Measurements from ENCODE around the gene ZNF512B.
"Not testable (repeated sequence)": the region's sequence is repeated elsewhere in the genome, so short reads cannot be mapped to it uniquely, and the experiment has no call there.

The ZNF512B gene

DNA sequence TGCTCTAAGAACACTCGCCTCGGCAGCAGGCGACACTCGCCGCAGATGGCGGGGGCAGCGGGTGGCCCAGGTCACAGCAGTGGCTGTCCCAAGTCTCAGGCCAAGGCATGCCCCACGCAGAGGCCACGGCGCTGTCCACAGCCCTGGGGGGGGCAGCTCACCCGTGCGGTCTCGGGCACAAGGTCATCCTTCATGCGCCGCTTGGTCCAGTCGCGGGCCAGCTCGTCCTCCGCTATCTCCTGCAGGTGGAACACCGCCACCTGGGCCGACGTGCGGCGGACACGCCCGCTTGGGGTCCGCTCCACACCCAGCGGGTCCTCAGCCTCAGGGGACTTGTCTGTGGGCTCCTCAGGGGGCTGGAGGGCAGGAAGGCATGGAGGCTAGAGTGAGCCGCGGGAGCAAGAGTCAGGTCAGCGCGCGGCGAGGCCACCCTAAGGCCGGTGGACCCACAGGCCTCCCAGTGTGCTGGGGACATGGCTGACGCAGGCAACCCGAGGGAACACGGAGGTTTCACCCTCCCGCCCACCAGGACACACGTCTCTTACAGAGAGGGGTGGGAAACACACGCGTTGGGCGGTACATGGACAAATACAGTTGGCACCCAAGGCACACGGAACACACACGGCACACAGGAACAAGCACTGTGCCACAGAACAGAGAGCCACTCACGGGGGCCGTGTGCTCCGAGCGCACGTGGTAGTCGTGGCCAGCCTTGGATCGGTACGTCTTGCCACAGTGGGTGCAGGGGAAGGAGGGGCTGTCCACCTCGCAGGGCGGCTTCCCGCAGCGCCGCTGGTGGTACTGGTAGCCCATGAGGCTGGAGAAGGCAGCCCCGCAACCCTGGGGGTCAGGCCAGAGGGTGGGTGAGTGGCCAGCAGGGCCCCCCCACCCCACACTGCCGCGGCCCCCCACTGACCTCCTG, 7.0 kb downstream of the ZNF512B start:
- no peak for DNase-seq (ENCODE audit: low spot score)

- DNase-seq (ENCODE audit: low spot score): no peak
Measured at GRCh38 chr20:63961664-63962425, 7.9 kb downstream of the ZNF512B start.

GRCh38 chr20:63960654-63961621, 8.8 kb downstream of the ZNF512B start:
- DNase-seq (ENCODE audit: low spot score): not testable (repeated sequence)

- DNase-seq (ENCODE audit: low spot score): no peak
Measured at GRCh38 chr20:63959699-63960075, 10.0 kb downstream of the ZNF512B start.

DNA sequence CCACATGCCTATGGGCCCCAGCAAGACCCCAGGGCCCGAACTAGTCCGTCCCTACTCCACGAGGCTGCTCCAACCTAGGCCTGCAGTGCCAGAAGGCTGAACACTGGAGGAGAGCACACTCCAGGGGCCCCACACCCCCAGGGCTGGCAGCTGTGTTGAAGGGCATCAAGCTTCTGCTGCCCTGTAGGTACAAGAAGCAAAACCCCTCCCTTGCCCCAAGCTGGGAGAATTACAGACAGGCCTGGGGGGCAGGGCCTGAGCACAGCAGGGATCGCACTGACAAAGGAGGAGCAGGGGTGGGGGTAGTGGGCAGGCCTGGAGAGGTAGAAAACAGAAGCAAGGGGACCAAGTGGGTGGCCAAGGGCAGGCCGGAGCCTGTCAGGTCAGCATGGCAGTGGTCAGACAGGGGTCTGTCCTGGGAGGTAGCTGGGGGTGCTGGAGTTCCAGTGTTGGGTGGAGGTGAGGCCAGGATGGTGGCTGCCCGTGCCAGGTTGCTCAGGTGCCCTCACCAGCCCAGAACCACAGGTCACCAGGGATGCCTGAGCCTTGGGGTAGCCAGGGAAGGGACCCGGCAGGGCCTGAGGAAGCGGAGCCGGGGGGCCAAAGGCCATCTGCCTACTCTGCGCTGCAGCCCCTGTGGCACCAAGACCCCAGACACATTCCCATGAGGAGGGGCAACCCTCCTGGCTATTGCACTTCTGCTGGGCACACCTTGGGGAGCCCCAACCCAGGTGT, 10.6 kb downstream of the ZNF512B start:
- no peak for DNase-seq (ENCODE audit: low spot score)

GRCh38 chr20:63958471-63958870, 11.3 kb downstream of the ZNF512B start:
- DNase-seq (ENCODE audit: low spot score): no peak

GRCh38 chr20:63957690-63958441, 11.9 kb downstream of the ZNF512B start:
- DNase-seq (ENCODE audit: low spot score): no peak

GRCh38 chr20:63957004-63957689, 12.6 kb downstream of the ZNF512B start:
- DNase-seq (ENCODE audit: low spot score): peak; percentile 74

- DNase-seq (ENCODE audit: low spot score): no peak
Measured at GRCh38 chr20:63956664-63957003, 13.1 kb downstream of the ZNF512B start.

DNA sequence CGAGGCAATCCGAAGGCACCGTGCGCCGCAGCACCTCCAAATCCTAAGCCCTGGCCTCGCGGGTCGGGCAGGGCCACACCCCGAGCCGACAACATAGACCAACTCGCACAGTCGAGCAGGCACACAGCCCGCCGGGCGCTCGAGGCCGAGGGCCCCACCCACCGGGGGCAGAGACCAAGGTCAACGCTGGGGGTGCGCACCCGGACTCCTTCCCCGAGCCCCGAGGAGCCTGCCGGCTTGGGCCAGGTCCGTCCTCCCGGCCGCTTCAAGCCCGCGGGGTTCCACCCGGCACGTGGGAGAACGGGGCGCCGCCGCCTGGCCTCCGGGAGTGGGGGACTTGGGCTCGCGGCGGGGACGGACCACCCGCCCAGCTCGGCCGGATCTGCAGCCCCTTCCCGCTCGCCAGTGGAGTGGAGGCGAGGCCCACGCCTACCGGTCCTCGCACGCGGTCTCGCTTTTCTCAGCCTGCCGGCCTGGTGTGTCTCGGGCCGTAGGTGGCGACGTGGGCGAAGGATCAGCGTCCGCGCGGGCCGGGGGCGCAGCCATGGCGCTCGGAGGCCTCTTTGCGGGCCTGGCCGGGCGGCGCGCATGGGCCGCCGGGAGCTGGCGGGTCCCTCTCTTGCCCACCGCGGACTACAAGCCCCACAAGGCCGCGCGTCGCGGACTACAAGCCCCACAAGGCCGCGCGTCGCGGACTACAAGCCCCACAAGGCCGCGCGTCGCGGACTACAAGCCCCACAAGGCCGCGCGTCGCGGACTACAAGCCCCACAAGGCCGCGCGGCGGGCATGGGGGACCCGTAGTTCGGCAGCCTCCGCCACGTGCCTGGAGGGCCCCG, 13.7 kb downstream of the ZNF512B start, which contains the start of gene UCKL1:
Gene UCKL1, minus strand, starts transcription at position 590 of the 837 bp plus-strand sequence. Its CDS starts 44 bp downstream, at position 546.
- DNase-seq (ENCODE audit: low spot score): peak; percentile 86

DNA sequence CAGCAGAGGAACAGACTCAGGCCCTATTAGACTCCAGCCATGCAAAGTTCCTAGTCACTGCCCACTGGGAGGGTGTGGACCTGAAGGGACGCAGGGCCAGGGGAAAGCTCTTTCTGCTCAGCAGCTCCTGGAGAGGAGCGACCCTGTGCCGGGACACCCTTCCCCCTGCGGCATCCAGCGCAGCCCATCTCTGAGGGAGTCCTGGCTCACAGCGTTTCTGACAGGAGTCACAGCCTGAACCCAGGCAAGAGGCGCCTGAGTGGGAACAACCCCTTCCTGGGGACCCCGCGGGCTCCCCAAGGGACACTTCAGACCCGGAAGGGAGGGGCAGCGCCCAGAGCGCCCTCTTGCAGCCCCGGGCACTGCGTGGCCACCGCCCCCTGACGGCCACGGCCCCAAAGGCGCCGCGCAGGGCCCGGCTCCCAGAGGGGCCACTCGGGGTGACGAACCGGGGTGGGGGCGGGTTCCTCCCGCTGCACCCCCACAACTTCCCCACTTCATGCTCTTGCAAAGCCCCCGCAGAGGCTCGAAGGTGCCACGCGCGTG, 14.4 kb downstream of the ZNF512B start:
- DNase-seq (ENCODE audit: low spot score): no peak

DNA sequence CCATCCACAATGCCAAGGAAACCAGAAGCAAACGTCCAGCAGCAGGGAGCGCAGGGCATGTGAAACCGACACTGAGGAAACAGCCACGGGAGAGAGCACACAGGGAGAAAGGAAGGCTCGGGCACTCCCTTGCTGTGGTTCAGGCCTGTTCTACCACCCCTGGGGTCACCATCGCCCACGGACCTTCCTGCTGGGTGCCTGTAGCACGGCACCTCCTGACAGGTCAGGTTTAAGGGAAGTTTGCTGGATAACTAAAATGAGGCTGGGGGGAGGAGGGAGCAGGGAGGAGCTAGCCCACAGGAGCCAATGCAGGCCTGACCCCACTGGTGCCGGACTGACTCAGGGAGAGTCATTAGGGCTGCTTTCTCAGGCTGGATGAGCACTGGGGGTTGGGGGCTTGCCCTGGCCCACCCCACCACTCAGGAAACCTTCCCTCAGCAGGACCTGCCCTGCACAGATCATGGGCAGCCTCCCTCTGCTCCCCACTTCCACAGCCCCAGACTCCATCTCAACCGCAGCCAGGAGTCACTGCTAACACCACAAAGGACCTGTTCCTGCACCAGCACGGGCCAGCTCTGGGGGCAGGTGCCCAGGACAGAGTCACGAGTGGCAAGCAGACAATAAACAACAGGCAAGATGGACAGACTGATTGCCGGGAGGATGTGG, 15.8 kb downstream of the ZNF512B start:
- no peak for DNase-seq (ENCODE audit: low spot score)

DNA sequence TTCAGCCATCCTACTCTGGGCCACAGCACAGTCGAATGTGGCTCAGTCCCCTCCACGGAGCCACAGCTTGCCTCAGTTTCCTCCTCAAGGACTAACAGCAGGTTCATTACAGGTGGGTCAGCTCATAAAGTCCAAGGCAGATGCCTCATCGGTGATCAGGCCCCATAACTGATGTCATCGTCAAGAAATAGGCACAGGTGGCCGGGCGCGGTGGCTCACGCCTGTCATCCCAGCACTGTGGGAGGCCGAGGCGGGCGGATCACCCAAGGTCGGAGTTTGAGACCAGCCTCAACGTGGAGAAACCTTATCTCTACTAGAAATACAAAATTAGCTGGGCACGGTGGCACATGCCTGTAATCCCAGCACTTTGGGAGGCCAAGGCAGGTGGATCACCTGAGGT, 17.0 kb downstream of the ZNF512B start:
- no peak for DNase-seq (ENCODE audit: low spot score)

GRCh38 chr20:63952210-63952535, 17.6 kb downstream of the ZNF512B start:
- no peak for DNase-seq (ENCODE audit: low spot score)

GRCh38 chr20:63951398-63952209, 18.1 kb downstream of the ZNF512B start:
- no peak for DNase-seq (ENCODE audit: low spot score)

GRCh38 chr20:63950701-63951397, 18.9 kb downstream of the ZNF512B start:
- no peak for DNase-seq (ENCODE audit: low spot score)

All from cerebellar cortex (tissue), 1 donor.